Measurements from ENCODE around the gene FBXO47. TPM values are rescaled to one million over a fixed set of nuclear protein-coding genes. Genes with fewer than 3 reads are reported as not detected.

FBXO47 gene
- total RNA-seq, 1 donor from 2014 or later = not detected

- DNase-seq (ENCODE audit: low spot score) = no peak
These were observed 61.8 kb downstream of the FBXO47 start for GRCh38 chr17:38905375-38905774.

- DNase-seq (ENCODE audit: low spot score) = no peak
These were observed 62.3 kb downstream of the FBXO47 start for GRCh38 chr17:38904892-38905291.

- DNase-seq (ENCODE audit: low spot score) = no peak
These were observed 63.8 kb downstream of the FBXO47 start for GRCh38 chr17:38903404-38903803.

- DNase-seq (ENCODE audit: low spot score) = no peak
These were observed 66.1 kb downstream of the FBXO47 start for GRCh38 chr17:38900978-38901656.

GRCh38 chr17:38899421-38899820, 67.8 kb downstream of the FBXO47 start:
- DNase-seq (ENCODE audit: low spot score) = no peak

- DNase-seq (ENCODE audit: low spot score) = peak; percentile 53
These were observed 68.3 kb downstream of the FBXO47 start for GRCh38 chr17:38898812-38899348.

- DNase-seq (ENCODE audit: low spot score) = no peak
These were observed 68.9 kb downstream of the FBXO47 start for GRCh38 chr17:38898291-38898679.

GRCh38 chr17:38897671-38898290, 69.4 kb downstream of the FBXO47 start:
- DNase-seq (ENCODE audit: low spot score) = no peak

GRCh38 chr17:38897176-38897575, 70.0 kb downstream of the FBXO47 start:
- peak; percentile 60 for DNase-seq (ENCODE audit: low spot score)

- no peak for DNase-seq (ENCODE audit: low spot score)
These were observed 70.8 kb downstream of the FBXO47 start for GRCh38 chr17:38896346-38896954.

GRCh38 chr17:38894276-38894675, 72.9 kb downstream of the FBXO47 start:
- DNase-seq (ENCODE audit: low spot score) = no peak

GRCh38 chr17:38893607-38894006, 73.6 kb downstream of the FBXO47 start:
- DNase-seq (ENCODE audit: low spot score) = peak; percentile 51

GRCh38 chr17:38893113-38893512, 74.1 kb downstream of the FBXO47 start:
- no peak for DNase-seq (ENCODE audit: low spot score)

- no peak for DNase-seq (ENCODE audit: low spot score)
These were observed 74.6 kb downstream of the FBXO47 start for GRCh38 chr17:38892620-38893019.

- no peak for DNase-seq (ENCODE audit: low spot score)
These were observed 75.1 kb downstream of the FBXO47 start for GRCh38 chr17:38892083-38892482.

- DNase-seq (ENCODE audit: low spot score) = no peak
These were observed 75.8 kb downstream of the FBXO47 start for GRCh38 chr17:38891441-38891840.

- DNase-seq (ENCODE audit: low spot score) = no peak
These were observed 76.8 kb downstream of the FBXO47 start for GRCh38 chr17:38890410-38890746.

- no peak for DNase-seq (ENCODE audit: low spot score)
These were observed 77.3 kb downstream of the FBXO47 start for GRCh38 chr17:38889745-38890409.

- DNase-seq (ENCODE audit: low spot score) = no peak
These were observed 78.4 kb downstream of the FBXO47 start for GRCh38 chr17:38888842-38889241.

GRCh38 chr17:38886643-38887010, 80.6 kb downstream of the FBXO47 start:
- DNase-seq (ENCODE audit: low spot score) = no peak
